HepG2 (cell line): ENCODE measurements around the gene RPL22L1. TPM values are rescaled to one million over a fixed set of nuclear protein-coding genes. Genes with fewer than 3 reads are reported as not detected.

Experiments used
- ATF1 ChIP-seq: IDR thresholded peaks from 2 replicates; pipeline ENCODE4 v1.6.1; 2016; ENCODE audit warnings: mild to moderate bottlenecking, control low read depth
- HHEX ChIP-seq: IDR thresholded peaks from 2 replicates; pipeline ENCODE4 v1.6.1; 2016; ENCODE audit warnings: control low read depth
- HOXA7 ChIP-seq: sonication (generic); formaldehyde crosslinking; IDR thresholded peaks from 2 replicates; pipeline ENCODE4 v1.8.1; 2022; ENCODE audit warnings: mild to moderate bottlenecking, missing genetic modification reagents, moderate library complexity
- ISL2 ChIP-seq: sonication (generic); formaldehyde crosslinking; IDR thresholded peaks from 2 replicates; pipeline ENCODE4 v1.5.0; 2020; ENCODE audit warnings: missing genetic modification reagents
- KLF12 ChIP-seq: sonication (generic); formaldehyde crosslinking; IDR thresholded peaks from 2 replicates; pipeline ENCODE4 v1.4.0; 2020; ENCODE audit warnings: missing genetic modification reagents, borderline replicate concordance
- MAF1 ChIP-seq: sonication (generic); formaldehyde crosslinking; IDR thresholded peaks from 2 replicates; pipeline ENCODE4 v1.5.0; 2020; ENCODE audit warnings: missing genetic modification reagents, borderline replicate concordance
- NCOR1 ChIP-seq: fragments of 200-600 bp; sonication (generic); IDR thresholded peaks from 2 replicates; pipeline ENCODE4 v1.7.0; 2017; ENCODE audit warnings: antibody characterized with exemption, low read length, borderline replicate concordance
- RFX5 ChIP-seq: IDR thresholded peaks from 2 replicates; pipeline ENCODE4 v1.6.1; 2011; ENCODE audit warnings: low read depth, low read length, improper control_type of control experiment
- U2AF1 ChIP-seq: fragments of 200-400 bp; formaldehyde crosslinking; optimal IDR thresholded peaks from 2 replicates; pipeline ENCODE3; 2017; ENCODE audit warnings: mild to moderate bottlenecking, low read depth, low read length
- ZBTB20 ChIP-seq: sonication (generic); formaldehyde crosslinking; IDR thresholded peaks from 2 replicates; pipeline ENCODE4 v1.8.1; 2023; ENCODE audit warnings: missing genetic modification reagents, low read depth, mild to moderate bottlenecking, borderline replicate concordance
- ZFAT ChIP-seq: sonication (generic); formaldehyde crosslinking; conservative IDR thresholded peaks from 2 replicates; pipeline ENCODE4 v1.8.1; 2023; ENCODE audit warnings: missing genetic modification reagents, inconsistent platforms
- ZNF232 ChIP-seq: sonication (generic); formaldehyde crosslinking; IDR thresholded peaks from 2 replicates; pipeline ENCODE4 v1.4.0; 2020; ENCODE audit warnings: missing genetic modification reagents, borderline replicate concordance
- ZNF451 ChIP-seq: sonication (generic); formaldehyde crosslinking; IDR thresholded peaks from 2 replicates; pipeline ENCODE4 v1.5.0; 2020; ENCODE audit warnings: mild to moderate bottlenecking, missing genetic modification reagents
- ZNF496 ChIP-seq: sonication (generic); formaldehyde crosslinking; IDR thresholded peaks from 2 replicates; pipeline ENCODE4 v1.8.1; 2023; ENCODE audit warnings: mild to moderate bottlenecking, moderate library complexity, missing genetic modification reagents; ENCODE audit not compliant: insufficient replicate concordance
- ZNF547 ChIP-seq: sonication (generic); formaldehyde crosslinking; IDR thresholded peaks from 2 replicates; pipeline ENCODE4 v1.5.1; 2020; ENCODE audit warnings: mild to moderate bottlenecking, missing genetic modification reagents
- ZNF737 ChIP-seq: sonication (generic); formaldehyde crosslinking; IDR thresholded peaks from 2 replicates; pipeline ENCODE4 v1.5.0; 2020; ENCODE audit warnings: missing genetic modification reagents, mild to moderate bottlenecking, borderline replicate concordance
- polyA plus RNA-seq, 8 experiments: library from polyadenylated mRNA; depleted of rRNA in 3 of 8; stranded (reverse) in 7 of 8; unstranded in 1 of 8; fragments of >200 nt; fragmentation: Illumina TruSeq in 4 of 8; extraction: Trizol in 4 of 8; gene quantifications; 2 replicates each; pipeline versions ENCODE4 v1.2.1 to v1.2.3, GENCODE V29; 2011 to 2016; ENCODE audit warnings: low read depth in 4 of 8, missing spikeins in 1 of 8, mixed read lengths in 1 of 8; ENCODE audit not compliant: insufficient read depth in 1 of 8
- total RNA-seq, 5 experiments: library from RNA; depleted of rRNA; stranded (reverse); fragments of >200 nt; fragmentation: Illumina TruSeq; extraction: Trizol; gene quantifications; 2 replicates each; pipeline ENCODE4 v1.2.3, GENCODE V29; 2016; ENCODE audit warnings: low read depth in 1 of 5
- TF ChIP-seq, protein P1 (sequence below): sonication (generic); formaldehyde crosslinking; IDR thresholded peaks from 2 replicates; pipeline ENCODE4 v1.4.0; 2020; ENCODE audit warnings: mild to moderate bottlenecking, missing genetic modification reagents
- TF ChIP-seq, protein P2 (sequence below): IDR thresholded peaks from 2 replicates; pipeline ENCODE4 v1.6.1; 2016
- TF ChIP-seq, protein P3 (sequence below): sonication (generic); formaldehyde crosslinking; IDR thresholded peaks from 2 replicates; pipeline ENCODE4 v1.5.0; 2020; ENCODE audit warnings: mild to moderate bottlenecking, missing genetic modification reagents
- TF ChIP-seq, protein P4 (sequence below): sonication (generic); formaldehyde crosslinking; IDR thresholded peaks from 2 replicates; pipeline ENCODE4 v1.4.0; 2020; ENCODE audit warnings: missing genetic modification reagents
- TF ChIP-seq, protein P5 (sequence below): sonication (generic); formaldehyde crosslinking; IDR thresholded peaks from 2 replicates; pipeline ENCODE4 v1.4.0; 2020; ENCODE audit warnings: missing genetic modification reagents

RPL22L1 gene
- total and polyA plus RNA-seq, 2 of the 13 experiments (the other 11 are each of a cell fraction or from before 2014, with no cell fraction given): 42.7 to 152 TPM

DNA sequence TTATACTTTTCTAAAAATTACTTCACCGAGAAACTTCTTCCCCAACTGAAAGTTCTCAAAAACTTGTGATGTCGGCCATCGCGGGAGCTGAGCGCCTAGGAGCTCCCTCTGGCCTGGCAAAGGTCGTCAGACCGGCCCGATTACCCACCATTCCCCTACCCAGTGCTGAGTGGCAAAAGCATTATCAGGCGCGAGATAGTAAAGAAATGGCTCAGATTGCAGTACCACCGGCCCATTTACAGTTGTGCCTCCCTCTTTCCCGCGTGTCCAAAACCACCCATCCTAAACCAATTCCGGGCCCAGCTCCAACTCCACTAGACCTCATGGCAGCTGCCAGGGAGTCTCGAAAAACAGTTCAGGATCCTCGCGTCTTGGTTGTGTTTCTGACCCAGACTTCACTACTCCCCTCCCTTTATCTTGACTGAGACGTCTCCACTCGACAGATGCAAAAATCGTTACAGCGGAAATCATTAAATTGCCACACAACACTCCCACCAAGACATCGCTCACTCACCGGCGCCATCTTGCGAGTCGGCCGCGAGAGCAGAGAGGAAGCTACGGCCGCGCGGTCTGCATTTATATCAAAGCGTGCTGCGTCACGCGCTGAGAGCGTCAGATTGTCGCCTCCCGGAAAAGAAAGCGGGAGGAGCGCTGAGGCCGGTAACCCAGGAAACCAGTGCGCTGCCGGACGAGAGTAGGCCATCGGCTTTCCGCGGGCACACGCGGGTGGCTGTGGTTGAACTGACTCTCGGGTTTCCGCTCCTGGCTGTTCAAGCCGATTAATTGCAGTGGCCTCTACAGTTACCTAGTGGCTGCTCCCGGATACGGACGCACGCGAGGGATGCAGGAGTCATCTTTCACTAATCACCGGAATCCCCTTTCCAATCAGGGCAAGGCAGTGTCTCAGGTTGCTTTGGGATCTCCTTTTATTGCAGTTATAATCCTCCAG is at the start of gene RPL22L1 (continued):
- TF ChIP-seq, protein P1, sequence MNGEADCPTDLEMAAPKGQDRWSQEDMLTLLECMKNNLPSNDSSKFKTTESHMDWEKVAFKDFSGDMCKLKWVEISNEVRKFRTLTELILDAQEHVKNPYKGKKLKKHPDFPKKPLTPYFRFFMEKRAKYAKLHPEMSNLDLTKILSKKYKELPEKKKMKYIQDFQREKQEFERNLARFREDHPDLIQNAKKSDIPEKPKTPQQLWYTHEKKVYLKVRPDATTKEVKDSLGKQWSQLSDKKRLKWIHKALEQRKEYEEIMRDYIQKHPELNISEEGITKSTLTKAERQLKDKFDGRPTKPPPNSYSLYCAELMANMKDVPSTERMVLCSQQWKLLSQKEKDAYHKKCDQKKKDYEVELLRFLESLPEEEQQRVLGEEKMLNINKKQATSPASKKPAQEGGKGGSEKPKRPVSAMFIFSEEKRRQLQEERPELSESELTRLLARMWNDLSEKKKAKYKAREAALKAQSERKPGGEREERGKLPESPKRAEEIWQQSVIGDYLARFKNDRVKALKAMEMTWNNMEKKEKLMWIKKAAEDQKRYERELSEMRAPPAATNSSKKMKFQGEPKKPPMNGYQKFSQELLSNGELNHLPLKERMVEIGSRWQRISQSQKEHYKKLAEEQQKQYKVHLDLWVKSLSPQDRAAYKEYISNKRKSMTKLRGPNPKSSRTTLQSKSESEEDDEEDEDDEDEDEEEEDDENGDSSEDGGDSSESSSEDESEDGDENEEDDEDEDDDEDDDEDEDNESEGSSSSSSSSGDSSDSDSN (CRISPR knock-in tag): peak; percentile 83
- no peak for TF ChIP-seq ZNF451 (CRISPR knock-in tag)
- no peak for TF ChIP-seq HOXA7 (CRISPR knock-in tag)
- TF ChIP-seq, protein P2, sequence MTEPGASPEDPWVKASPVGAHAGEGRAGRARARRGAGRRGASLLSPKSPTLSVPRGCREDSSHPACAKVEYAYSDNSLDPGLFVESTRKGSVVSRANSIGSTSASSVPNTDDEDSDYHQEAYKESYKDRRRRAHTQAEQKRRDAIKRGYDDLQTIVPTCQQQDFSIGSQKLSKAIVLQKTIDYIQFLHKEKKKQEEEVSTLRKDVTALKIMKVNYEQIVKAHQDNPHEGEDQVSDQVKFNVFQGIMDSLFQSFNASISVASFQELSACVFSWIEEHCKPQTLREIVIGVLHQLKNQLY (CRISPR knock-in tag): no peak; the same call in 1 of the 2 replicates
- no peak for TF ChIP-seq ZNF547 (CRISPR knock-in tag)
- TF ChIP-seq, protein P3, sequence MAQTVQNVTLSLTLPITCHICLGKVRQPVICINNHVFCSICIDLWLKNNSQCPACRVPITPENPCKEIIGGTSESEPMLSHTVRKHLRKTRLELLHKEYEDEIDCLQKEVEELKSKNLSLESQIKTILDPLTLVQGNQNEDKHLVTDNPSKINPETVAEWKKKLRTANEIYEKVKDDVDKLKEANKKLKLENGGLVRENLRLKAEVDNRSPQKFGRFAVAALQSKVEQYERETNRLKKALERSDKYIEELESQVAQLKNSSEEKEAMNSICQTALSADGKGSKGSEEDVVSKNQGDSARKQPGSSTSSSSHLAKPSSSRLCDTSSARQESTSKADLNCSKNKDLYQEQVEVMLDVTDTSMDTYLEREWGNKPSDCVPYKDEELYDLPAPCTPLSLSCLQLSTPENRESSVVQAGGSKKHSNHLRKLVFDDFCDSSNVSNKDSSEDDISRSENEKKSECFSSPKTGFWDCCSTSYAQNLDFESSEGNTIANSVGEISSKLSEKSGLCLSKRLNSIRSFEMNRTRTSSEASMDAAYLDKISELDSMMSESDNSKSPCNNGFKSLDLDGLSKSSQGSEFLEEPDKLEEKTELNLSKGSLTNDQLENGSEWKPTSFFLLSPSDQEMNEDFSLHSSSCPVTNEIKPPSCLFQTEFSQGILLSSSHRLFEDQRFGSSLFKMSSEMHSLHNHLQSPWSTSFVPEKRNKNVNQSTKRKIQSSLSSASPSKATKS (CRISPR knock-in tag): no peak
- no peak for TF ChIP-seq ZNF496 (CRISPR knock-in tag)
- peak; percentile 52; the same call in 1 of the 2 replicates for TF ChIP-seq ZBTB20 (CRISPR knock-in tag)
- no peak for TF ChIP-seq ZFAT (CRISPR knock-in tag)
- peak; percentile 57; the same call in 1 of the 2 replicates for TF ChIP-seq KLF12
- TF ChIP-seq HHEX: no peak
- no peak for TF ChIP-seq RFX5
- TF ChIP-seq U2AF1: no peak
- peak; percentile 89 for TF ChIP-seq ATF1 (CRISPR knock-in tag)
- TF ChIP-seq ISL2 (CRISPR knock-in tag): no peak; the same call in 1 of the 2 replicates
- no peak; the same call in 1 of the 2 replicates for TF ChIP-seq NCOR1
- no peak for TF ChIP-seq MAF1 (CRISPR knock-in tag)
- TF ChIP-seq, protein P4, sequence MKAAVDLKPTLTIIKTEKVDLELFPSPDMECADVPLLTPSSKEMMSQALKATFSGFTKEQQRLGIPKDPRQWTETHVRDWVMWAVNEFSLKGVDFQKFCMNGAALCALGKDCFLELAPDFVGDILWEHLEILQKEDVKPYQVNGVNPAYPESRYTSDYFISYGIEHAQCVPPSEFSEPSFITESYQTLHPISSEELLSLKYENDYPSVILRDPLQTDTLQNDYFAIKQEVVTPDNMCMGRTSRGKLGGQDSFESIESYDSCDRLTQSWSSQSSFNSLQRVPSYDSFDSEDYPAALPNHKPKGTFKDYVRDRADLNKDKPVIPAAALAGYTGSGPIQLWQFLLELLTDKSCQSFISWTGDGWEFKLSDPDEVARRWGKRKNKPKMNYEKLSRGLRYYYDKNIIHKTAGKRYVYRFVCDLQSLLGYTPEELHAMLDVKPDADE (CRISPR knock-in tag): no peak
- peak; percentile 65; the same call in 1 of the 2 replicates for TF ChIP-seq ZNF232 (CRISPR knock-in tag)
- TF ChIP-seq, protein P5, sequence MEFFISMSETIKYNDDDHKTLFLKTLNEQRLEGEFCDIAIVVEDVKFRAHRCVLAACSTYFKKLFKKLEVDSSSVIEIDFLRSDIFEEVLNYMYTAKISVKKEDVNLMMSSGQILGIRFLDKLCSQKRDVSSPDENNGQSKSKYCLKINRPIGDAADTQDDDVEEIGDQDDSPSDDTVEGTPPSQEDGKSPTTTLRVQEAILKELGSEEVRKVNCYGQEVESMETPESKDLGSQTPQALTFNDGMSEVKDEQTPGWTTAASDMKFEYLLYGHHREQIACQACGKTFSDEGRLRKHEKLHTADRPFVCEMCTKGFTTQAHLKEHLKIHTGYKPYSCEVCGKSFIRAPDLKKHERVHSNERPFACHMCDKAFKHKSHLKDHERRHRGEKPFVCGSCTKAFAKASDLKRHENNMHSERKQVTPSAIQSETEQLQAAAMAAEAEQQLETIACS: no peak
- peak; percentile 91; the same call in 1 of the 2 replicates for TF ChIP-seq ZNF737 (CRISPR knock-in tag)
